ENCODE results near the gene ADCY10.

- TF ChIP-seq, protein P1, sequence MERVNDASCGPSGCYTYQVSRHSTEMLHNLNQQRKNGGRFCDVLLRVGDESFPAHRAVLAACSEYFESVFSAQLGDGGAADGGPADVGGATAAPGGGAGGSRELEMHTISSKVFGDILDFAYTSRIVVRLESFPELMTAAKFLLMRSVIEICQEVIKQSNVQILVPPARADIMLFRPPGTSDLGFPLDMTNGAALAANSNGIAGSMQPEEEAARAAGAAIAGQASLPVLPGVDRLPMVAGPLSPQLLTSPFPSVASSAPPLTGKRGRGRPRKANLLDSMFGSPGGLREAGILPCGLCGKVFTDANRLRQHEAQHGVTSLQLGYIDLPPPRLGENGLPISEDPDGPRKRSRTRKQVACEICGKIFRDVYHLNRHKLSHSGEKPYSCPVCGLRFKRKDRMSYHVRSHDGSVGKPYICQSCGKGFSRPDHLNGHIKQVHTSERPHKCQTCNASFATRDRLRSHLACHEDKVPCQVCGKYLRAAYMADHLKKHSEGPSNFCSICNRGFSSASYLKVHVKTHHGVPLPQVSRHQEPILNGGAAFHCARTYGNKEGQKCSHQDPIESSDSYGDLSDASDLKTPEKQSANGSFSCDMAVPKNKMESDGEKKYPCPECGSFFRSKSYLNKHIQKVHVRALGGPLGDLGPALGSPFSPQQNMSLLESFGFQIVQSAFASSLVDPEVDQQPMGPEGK (CRISPR knock-in tag; IDR thresholded peaks at IDR 0.05; ENCODE audit: borderline replicate concordance): no peak
- TF ChIP-seq ZFP3 (CRISPR knock-in tag; IDR thresholded peaks at IDR 0.05) (no peak), ZFP30 (CRISPR knock-in tag; IDR thresholded peaks at IDR 0.05) (no peak), GLIS3 (CRISPR knock-in tag; IDR thresholded peaks at IDR 0.05) (no peak)
Measured at GRCh38 chr1:167812972-167813371, 101.0 kb downstream of the ADCY10 start.

Data from SK-N-SH treated with all-trans-retinoic acid at 6 μM for 48 hours (cell line).